ENCODE results near the gene PHLPP2. TPM values are rescaled to one million over a fixed set of nuclear protein-coding genes. Genes with fewer than 3 reads are reported as not detected.

PHLPP2 gene
- total RNA-seq, 1 donor from 2014 or later: 12.7 TPM

- no peak for DNase-seq (ENCODE audit: low spot score, unreplicated experiment)
Measured at GRCh38 chr16:71721066-71721740, 3.3 kb downstream of the PHLPP2 start.

GRCh38 chr16:71712501-71712900 is 12.0 kb downstream of the PHLPP2 start:
- H3K36me3 Mint-ChIP-seq (ENCODE audit: insufficient read depth): peaks cover 4% of the 10 kb centered on the region
- TF ChIP-seq, protein P1, sequence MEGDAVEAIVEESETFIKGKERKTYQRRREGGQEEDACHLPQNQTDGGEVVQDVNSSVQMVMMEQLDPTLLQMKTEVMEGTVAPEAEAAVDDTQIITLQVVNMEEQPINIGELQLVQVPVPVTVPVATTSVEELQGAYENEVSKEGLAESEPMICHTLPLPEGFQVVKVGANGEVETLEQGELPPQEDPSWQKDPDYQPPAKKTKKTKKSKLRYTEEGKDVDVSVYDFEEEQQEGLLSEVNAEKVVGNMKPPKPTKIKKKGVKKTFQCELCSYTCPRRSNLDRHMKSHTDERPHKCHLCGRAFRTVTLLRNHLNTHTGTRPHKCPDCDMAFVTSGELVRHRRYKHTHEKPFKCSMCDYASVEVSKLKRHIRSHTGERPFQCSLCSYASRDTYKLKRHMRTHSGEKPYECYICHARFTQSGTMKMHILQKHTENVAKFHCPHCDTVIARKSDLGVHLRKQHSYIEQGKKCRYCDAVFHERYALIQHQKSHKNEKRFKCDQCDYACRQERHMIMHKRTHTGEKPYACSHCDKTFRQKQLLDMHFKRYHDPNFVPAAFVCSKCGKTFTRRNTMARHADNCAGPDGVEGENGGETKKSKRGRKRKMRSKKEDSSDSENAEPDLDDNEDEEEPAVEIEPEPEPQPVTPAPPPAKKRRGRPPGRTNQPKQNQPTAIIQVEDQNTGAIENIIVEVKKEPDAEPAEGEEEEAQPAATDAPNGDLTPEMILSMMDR (IDR thresholded peaks at IDR 0.05; ENCODE audit: unreplicated experiment): no peak
- no peaks in the 10 kb centered on the region for H3K9me3 Mint-ChIP-seq (ENCODE audit: low read depth)
- H3K4me3 Mint-ChIP-seq (ENCODE audit: low read depth): no peak overlapping the region
- DNase-seq (ENCODE audit: low spot score, unreplicated experiment): no peak
- no peak overlapping the region for H3K27ac Mint-ChIP-seq
- H3K4me1 Mint-ChIP-seq (ENCODE audit: low read depth): peaks cover 4% of the 10 kb centered on the region
- H3K27me3 Mint-ChIP-seq: no peaks in the 10 kb centered on the region

More at GRCh38 chr16:71721066-71721740, 3.3 kb downstream of the PHLPP2 start:
- peaks cover 10% of the 10 kb centered on the region for H3K27me3 Mint-ChIP-seq
- no peak overlapping the region for H3K4me3 Mint-ChIP-seq (ENCODE audit: low read depth)
- H3K36me3 Mint-ChIP-seq (ENCODE audit: insufficient read depth): no peaks in the 10 kb centered on the region
- no peak overlapping the region for H3K27ac Mint-ChIP-seq
- H3K9me3 Mint-ChIP-seq (ENCODE audit: low read depth): no peaks in the 10 kb centered on the region
- peaks cover 11% of the 10 kb centered on the region for H3K4me1 Mint-ChIP-seq (ENCODE audit: low read depth)
- TF ChIP-seq, protein P1 (IDR thresholded peaks at IDR 0.05; ENCODE audit: unreplicated experiment): no peak

DNA sequence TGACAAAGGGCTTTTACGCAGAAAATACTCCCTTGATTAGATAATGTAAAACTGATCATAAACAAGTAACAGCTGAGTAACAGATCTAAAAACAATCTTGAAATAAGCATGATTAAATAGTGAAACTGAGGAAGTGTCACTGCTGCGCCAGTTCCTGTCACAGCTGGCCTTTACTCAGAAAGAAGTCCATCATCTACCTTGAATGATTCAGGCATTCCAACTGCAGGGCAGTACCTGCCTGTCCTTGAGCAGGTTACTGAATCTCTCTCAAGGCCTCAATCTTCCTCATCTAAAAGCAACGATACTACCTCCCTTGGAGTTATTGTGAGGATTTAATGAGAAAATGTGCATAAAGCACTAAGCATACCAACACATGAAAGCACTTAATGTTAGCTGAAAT is 12.7 kb downstream of the PHLPP2 start:
- no peak overlapping the region for H3K27ac Mint-ChIP-seq
- no peak overlapping the region for H3K4me3 Mint-ChIP-seq (ENCODE audit: low read depth)
- no peak for DNase-seq (ENCODE audit: low spot score, unreplicated experiment)
- H3K9me3 Mint-ChIP-seq (ENCODE audit: low read depth): no peaks in the 10 kb centered on the region
- peaks cover 4% of the 10 kb centered on the region for H3K4me1 Mint-ChIP-seq (ENCODE audit: low read depth)
- H3K27me3 Mint-ChIP-seq: no peaks in the 10 kb centered on the region
- peaks cover 4% of the 10 kb centered on the region for H3K36me3 Mint-ChIP-seq (ENCODE audit: insufficient read depth)
- TF ChIP-seq, protein P1 (IDR thresholded peaks at IDR 0.05; ENCODE audit: unreplicated experiment): no peak

GRCh38 chr16:71709229-71709781 is 15.2 kb downstream of the PHLPP2 start:
- H3K4me3 Mint-ChIP-seq (ENCODE audit: low read depth): no peak overlapping the region
- H3K27me3 Mint-ChIP-seq: no peaks in the 10 kb centered on the region
- peaks cover 4% of the 10 kb centered on the region for H3K4me1 Mint-ChIP-seq (ENCODE audit: low read depth)
- no peaks in the 10 kb centered on the region for H3K9me3 Mint-ChIP-seq (ENCODE audit: low read depth)
- TF ChIP-seq, protein P1 (IDR thresholded peaks at IDR 0.05; ENCODE audit: unreplicated experiment): no peak
- no peak overlapping the region for H3K27ac Mint-ChIP-seq
- peaks cover 4% of the 10 kb centered on the region for H3K36me3 Mint-ChIP-seq (ENCODE audit: insufficient read depth)
- no peak for DNase-seq (ENCODE audit: low spot score, unreplicated experiment)

DNA sequence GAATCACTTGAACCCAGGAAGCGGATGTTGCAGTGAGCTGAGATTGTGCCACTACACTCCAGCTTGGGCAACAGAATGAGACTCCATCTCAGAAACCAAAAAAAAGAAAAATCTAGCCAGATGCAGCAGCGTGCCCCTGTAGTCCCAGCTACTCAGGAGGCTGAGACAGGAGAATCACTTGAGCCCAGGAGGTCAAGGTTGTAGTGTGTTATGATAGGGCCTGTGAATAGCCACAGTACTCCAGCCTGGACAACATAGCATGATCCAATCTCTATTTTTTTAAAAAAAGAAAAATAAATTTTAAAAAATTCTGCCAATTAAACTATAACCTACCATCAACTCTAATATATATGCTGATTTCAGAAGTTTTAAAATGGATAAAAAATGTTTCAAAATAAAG is 15.8 kb downstream of the PHLPP2 start:
- Mint-ChIP-seq H3K27me3 (no peaks in the 10 kb centered on the region), H3K4me3 (ENCODE audit: low read depth) (no peak overlapping the region), H3K9me3 (ENCODE audit: low read depth) (no peaks in the 10 kb centered on the region), H3K36me3 (ENCODE audit: insufficient read depth) (peaks cover 4% of the 10 kb centered on the region), H3K27ac (no peak overlapping the region), H3K4me1 (ENCODE audit: low read depth) (peaks cover 4% of the 10 kb centered on the region)
- no peak for DNase-seq (ENCODE audit: low spot score, unreplicated experiment)
- TF ChIP-seq, protein P1 (IDR thresholded peaks at IDR 0.05; ENCODE audit: unreplicated experiment): no peak

All from progenitor cell of endocrine pancreas (in vitro differentiated cells).